Skeletal muscle tissue (tissue), 4 donors: ENCODE results near the gene TSC22D2. TPM values are rescaled to one million over a fixed set of nuclear protein-coding genes. Genes with fewer than 3 reads are reported as not detected.
"Not testable (repeated sequence)": the region's sequence is repeated elsewhere in the genome, so short reads cannot be mapped to it uniquely, and the experiment has no call there.

Source experiments
- H3K27ac ChIP-seq: one replicate; pipeline ENCODE4 v1.7.0; 2013; ENCODE audit warnings: mild to moderate bottlenecking, low read depth, low read length, inconsistent platforms
- H3K27me3 ChIP-seq, 3 donors: one replicate each; pipeline ENCODE4 v1.7.0; 2013; ENCODE audit warnings: low read length in 3 of 3; ENCODE audit not compliant: control insufficient read depth in 3 of 3, insufficient read depth in 3 of 3
- H3K36me3 ChIP-seq, 3 donors: one replicate each; pipeline ENCODE4 v1.7.0; 2013; ENCODE audit warnings: low read length in 3 of 3; ENCODE audit not compliant: control insufficient read depth in 3 of 3, insufficient read depth in 3 of 3
- H3K4me1 ChIP-seq, 3 donors: one replicate each; pipeline ENCODE4 v1.7.0; 2013; ENCODE audit warnings: low read length in 3 of 3, mild to moderate bottlenecking in 3 of 3; ENCODE audit not compliant: control insufficient read depth in 3 of 3, insufficient read depth in 3 of 3
- H3K4me3 ChIP-seq, 3 donors: one replicate each; pipeline ENCODE4 v1.7.0; 2013; ENCODE audit warnings: low read length in 3 of 3
- H3K9ac ChIP-seq, 3 donors: one replicate each; pipeline ENCODE4 v1.7.0; 2013; ENCODE audit warnings: low read length in 3 of 3, mild to moderate bottlenecking in 3 of 3, moderate library complexity in 2 of 3, low read depth in 1 of 3
- H3K9me3 ChIP-seq, 3 donors: one replicate each; pipeline ENCODE4 v1.7.0; 2013; ENCODE audit warnings: low read length in 3 of 3; ENCODE audit not compliant: control insufficient read depth in 3 of 3
- total RNA-seq: library from RNA; depleted of rRNA; stranded (reverse); fragments of >200 nt; gene quantifications from one replicate; pipeline ENCODE4 v1.2.3, GENCODE V29; 2014
- donor health status: Osteomylitis.

Gene TSC22D2
- total RNA-seq, 1 donor from 2014 or later = 12.0 TPM

DNA sequence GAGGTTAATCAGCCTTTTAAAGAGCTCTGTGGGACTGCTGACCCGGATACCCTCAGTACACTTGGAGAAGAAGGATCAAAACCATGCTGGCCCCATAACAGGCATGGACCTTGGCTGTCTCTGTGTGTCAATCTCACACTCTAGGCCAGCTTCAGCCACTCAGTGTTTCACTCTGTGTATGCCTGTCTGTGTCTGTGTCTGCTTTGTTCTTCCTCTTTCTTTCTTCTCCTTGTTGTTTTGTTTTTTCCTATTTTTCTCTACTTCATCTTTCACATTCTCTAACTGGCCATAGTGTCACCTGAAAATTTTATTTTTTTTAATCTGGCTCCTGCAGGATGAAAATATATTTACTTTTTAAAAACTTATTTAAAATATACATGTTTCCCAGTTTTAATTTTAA, 87.1 kb downstream of the TSC22D2 start:
- Histone ChIP-seq H3K27me3 (no peaks in the 10 kb centered on the region), H3K36me3 (no peaks in the 10 kb centered on the region), H3K9ac (no peak overlapping the region), H3K4me1 (no peaks in the 10 kb centered on the region), H3K9me3 (no peaks in the 10 kb centered on the region), H3K4me3 (no peak overlapping the region), H3K27ac (no peak overlapping the region)

DNA sequence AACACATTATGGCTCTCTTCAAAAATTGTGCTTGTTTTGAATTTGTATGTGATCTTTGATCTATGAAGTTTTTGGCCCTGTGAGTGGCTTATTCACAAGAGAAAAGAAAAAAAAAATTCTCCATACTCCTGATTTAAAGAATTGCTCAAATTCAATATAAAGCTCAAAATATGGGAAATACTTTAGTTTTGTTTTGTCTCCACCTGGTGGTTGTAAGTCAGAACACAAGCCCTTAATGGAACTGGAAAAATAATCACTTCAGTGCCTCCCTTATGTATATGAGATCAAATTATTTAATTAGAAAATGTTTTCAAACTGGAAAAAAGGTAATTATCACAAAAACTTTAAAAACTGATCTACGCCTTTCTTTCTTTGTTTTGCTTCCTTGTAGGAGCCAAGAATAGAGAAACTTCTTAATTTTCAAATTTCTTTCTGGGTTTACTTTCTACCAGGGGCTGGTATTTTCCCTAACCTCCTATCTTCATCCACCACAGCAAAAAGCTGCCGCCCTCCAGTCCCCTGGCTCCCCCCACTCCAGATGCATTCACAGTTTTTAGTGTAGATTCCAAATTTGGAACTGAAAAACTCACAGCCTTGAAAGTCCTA, 87.6 kb downstream of the TSC22D2 start:
- Histone ChIP-seq H3K27me3 (no peaks in the 10 kb centered on the region), H3K36me3 (no peaks in the 10 kb centered on the region), H3K27ac (no peak overlapping the region), H3K9ac (no peak overlapping the region), H3K9me3 (no peaks in the 10 kb centered on the region), H3K4me1 (no peaks in the 10 kb centered on the region), H3K4me3 (no peak overlapping the region)

DNA sequence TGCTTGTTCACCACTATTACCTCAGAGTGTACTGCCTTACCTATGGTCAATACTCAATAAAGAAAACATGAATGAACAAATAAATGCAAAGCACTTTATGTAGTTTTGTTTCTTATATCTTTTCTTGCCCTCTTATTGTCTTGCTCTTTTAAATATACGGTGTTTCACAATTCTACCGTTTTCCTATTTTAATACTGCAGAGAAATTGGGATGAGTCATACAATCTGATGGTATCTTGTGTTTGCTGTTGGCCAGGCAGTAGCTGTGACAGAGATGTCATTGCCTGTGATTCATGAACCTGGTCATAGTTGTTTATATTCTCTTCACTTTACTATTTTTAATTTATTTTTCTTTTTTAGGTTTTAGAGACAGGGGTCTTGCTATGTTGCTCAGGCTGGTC, 89.9 kb downstream of the TSC22D2 start:
- Histone ChIP-seq H3K9ac (peak overlapping the region in 1 of 3 donors; percentile 6), H3K4me3 (no peak overlapping the region), H3K36me3 (no peaks in the 10 kb centered on the region), H3K9me3 (no peaks in the 10 kb centered on the region), H3K27ac (no peak overlapping the region), H3K27me3 (no peaks in the 10 kb centered on the region), H3K4me1 (no peaks in the 10 kb centered on the region)

DNA sequence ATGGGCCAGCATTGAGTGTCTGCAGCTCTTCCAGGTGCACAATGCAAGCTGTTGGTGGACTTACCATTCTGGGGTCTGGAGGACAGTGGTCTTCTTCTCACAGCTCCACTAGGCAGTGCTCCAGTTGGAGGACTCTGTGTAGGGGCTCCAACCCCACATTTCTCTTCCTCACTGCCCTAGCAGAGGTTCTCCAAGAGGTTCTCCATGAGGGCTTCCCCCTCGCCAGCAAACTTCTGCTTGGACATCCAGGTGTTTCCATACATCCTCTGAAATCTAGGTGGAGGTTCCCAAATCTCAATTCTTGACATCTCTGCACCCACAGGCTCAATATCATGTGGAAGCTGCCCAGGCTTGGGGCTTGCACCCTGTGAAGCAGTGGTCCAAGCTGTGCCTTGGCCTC, 92.9 kb downstream of the TSC22D2 start:
- H3K27me3 ChIP-seq, H3K9me3 ChIP-seq, H3K36me3 ChIP-seq, H3K4me3 ChIP-seq, H3K27ac ChIP-seq, H3K4me1 ChIP-seq, H3K9ac ChIP-seq: not testable (repeated sequence)

DNA sequence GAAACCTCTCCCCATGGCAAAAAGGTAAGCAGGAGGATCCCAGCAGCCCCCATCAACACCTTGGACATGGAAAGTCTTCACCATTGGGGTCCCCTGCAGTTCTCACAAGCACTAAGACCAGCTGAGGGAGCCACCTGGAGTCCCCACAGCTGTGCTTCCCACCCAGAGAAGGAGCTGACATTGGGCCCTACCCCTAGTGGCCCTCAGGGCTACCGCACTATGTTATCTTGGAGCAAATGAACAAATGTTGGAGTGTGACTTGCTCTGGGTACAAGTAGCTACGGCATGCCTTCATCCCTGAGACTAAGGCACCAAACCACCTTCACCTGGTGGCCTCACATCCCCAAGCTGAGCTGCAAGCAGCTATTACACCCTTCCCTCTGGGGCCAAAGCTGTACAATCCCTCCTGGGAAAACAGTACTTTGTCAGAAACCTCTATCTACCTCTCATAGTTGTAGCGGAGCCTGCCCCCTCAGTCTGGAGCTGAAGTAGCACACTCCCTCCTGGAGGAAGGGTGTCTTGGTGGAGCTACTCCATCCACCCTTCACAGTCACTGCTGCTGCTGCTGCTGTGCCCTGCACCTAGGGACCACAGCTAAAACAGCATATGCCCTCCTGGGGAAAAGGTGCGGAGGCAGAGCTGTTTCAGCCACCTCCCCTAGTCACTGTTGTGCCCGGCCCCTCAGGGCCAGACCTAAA, 95.5 kb downstream of the TSC22D2 start:
- Histone ChIP-seq H3K4me3 (no peak overlapping the region), H3K9me3 (no peaks in the 10 kb centered on the region), H3K9ac (no peak overlapping the region), H3K36me3 (no peaks in the 10 kb centered on the region), H3K27ac (no peak overlapping the region), H3K4me1 (no peaks in the 10 kb centered on the region), H3K27me3 (peaks cover 0 to 6% (median 0%) of the 10 kb centered on the region in 3 donors)

DNA sequence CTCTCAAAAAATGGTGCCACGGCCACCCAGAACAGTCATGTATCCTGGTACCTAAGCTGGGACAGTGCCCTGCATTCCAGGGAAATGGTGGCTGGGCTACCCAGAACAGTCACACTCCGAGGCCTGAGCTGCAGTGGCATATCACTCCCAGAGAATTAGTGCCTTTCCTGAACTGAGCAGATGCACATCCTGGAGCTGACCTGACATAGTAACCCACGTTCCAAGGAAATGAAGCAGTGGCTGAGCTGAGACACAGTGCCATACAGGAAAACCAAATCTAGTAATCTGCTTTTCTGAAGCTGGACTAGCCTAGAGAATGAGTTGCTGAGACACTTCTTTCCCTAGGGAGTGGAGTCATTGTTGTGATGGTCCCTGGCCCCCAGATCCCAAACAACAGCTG, 96.4 kb downstream of the TSC22D2 start:
- Histone ChIP-seq H3K27me3 (peaks cover 0 to 6% (median 0%) of the 10 kb centered on the region in 3 donors), H3K9ac (no peak overlapping the region), H3K4me3 (no peak overlapping the region), H3K4me1 (no peaks in the 10 kb centered on the region), H3K27ac (no peak overlapping the region), H3K9me3 (no peaks in the 10 kb centered on the region), H3K36me3 (no peaks in the 10 kb centered on the region)

DNA sequence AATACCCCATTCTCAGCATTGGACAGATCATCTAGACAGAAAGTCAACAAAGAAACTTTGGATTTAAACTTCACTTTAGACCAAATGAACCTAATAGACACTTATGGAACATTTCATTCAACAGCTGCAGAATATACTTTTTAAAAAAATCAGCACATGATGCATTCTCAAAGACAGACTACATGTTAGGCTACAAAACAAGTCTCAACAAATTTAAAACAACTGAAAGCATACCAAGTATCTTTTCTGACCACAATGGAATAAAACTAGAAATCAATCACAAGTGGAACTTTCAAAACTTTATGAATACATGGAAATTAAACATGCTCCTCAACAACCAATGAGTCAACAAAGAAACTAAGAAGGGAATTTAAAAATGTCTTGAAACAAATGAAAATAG, 100.3 kb downstream of the TSC22D2 start:
- no peaks in the 10 kb centered on the region for H3K36me3 ChIP-seq
- no peak overlapping the region for H3K27ac ChIP-seq
- H3K9ac ChIP-seq = no peak overlapping the region
- no peaks in the 10 kb centered on the region for H3K9me3 ChIP-seq
- H3K4me3 ChIP-seq = no peak overlapping the region
- H3K4me1 ChIP-seq = no peaks in the 10 kb centered on the region
- H3K27me3 ChIP-seq = peaks cover 0 to 6% (median 0%) of the 10 kb centered on the region in 3 donors

DNA sequence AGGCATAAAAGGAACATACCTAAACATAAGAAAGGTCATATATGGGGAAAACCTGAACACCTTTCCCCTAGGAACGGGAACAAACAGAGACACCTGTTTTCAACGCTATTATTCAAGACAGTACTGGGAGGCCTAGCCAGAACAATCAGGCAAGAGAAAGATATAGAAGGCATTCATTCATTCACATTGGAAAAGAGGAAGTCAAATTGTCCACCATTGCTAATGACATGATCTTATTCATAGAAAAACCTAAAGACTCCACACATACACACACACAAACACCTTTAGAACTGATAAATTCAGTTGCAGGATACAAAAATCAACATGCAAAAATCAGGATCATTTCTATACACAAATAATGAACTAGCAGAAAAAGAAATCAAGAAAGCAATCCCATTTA, 101.7 kb downstream of the TSC22D2 start:
- no peaks in the 10 kb centered on the region for H3K9me3 ChIP-seq
- H3K27me3 ChIP-seq = no peaks in the 10 kb centered on the region
- H3K4me1 ChIP-seq = no peaks in the 10 kb centered on the region
- no peaks in the 10 kb centered on the region for H3K36me3 ChIP-seq
- H3K9ac ChIP-seq = no peak overlapping the region
- H3K27ac ChIP-seq = no peak overlapping the region
- no peak overlapping the region for H3K4me3 ChIP-seq

DNA sequence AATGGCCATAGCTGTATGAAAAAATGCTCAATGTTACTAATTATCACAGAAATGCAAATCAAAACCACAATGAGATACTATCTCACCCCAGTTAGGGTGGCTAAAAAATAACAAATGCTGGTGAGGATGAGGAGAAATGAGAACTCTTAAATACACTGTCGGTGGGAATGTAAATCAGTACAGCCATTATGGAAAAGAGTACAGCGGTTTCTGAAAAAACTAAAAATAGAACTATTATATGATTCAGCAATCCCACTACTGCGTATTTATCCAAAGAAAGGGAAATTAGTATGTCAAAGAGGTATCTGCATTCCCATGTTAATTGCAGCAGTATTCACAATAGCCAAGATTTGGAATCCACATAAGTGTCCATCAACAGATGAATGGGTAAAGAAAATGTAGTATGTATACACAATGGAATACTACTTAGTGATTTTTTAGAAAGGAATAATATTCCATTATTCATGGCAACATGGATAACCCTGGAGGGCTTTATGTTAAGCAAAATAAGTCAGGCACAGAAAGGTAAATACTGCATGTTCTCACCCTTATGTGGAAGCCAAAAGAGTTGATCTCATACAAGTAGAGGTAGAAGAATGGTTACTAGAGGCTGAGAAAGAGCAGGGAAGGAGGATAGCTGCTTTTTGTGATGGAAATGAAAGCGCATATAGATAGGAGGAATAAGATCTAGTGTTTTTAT, 103.2 kb downstream of the TSC22D2 start:
- Histone ChIP-seq H3K27ac (no peak overlapping the region), H3K4me3 (no peak overlapping the region), H3K27me3 (no peaks in the 10 kb centered on the region), H3K9me3 (no peaks in the 10 kb centered on the region), H3K9ac (no peak overlapping the region), H3K4me1 (no peaks in the 10 kb centered on the region), H3K36me3 (no peaks in the 10 kb centered on the region)

DNA sequence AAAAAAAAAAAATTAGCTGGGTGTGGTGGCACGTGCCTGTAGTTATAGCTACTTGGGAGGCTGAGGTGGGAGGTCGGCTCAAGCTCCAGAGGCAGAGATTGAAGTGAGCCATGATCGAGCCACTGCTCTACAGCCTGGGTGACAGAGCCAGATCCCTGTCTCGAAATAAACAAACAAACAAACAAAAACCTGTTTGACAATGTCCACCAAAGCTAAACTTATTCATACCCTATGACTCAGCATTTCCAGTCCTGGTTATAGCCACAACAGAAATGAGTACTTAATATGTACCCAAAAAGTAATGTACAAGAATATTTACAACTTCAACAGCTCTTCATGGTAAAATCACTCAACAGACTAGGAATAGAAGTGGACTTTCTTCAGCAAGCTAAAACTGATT, 107.1 kb downstream of the TSC22D2 start:
- Histone ChIP-seq H3K9ac (no peak overlapping the region), H3K9me3 (no peaks in the 10 kb centered on the region), H3K4me3 (no peak overlapping the region), H3K4me1 (no peaks in the 10 kb centered on the region), H3K27ac (no peak overlapping the region), H3K27me3 (no peaks in the 10 kb centered on the region), H3K36me3 (no peaks in the 10 kb centered on the region)
